GM23248 (cell line): ENCODE measurements around the gene SPATA3. TPM values are rescaled to one million over a fixed set of nuclear protein-coding genes. Genes with fewer than 3 reads are reported as not detected.
"Not testable (repeated sequence)": the region's sequence is repeated elsewhere in the genome, so short reads cannot be mapped to it uniquely, and the experiment has no call there.

Experiments used
- DNase-seq: peaks from one replicate; pipeline ENCODE4 v3.0.0-alpha.2; 2015
- H2AFZ ChIP-seq: fragments of 200-600 bp; sonication (generic); 2 replicates; pipeline ENCODE4 v1.6.1; 2016; ENCODE audit warnings: antibody characterized with exemption
- H3F3A ChIP-seq: fragments of 200-600 bp; sonication (generic); 2 replicates; pipeline ENCODE4 v1.6.1; 2016; ENCODE audit warnings: mild to moderate bottlenecking, antibody characterized with exemption, mixed run types; ENCODE audit not compliant: insufficient read depth
- H3K27ac ChIP-seq: fragments of 200-600 bp; sonication (generic); 2 replicates; pipeline ENCODE4 v1.5.1; 2016; ENCODE audit warnings: mild to moderate bottlenecking
- H3K27me3 ChIP-seq: fragments of 200-600 bp; sonication (generic); replicated peaks from 2 replicates; pipeline ENCODE4 v1.6.1; 2016; ENCODE audit warnings: mild to moderate bottlenecking; ENCODE audit not compliant: insufficient read depth
- H3K36me3 ChIP-seq: fragments of 200-600 bp; sonication (generic); 2 replicates; pipeline ENCODE4 v1.6.1; 2016; ENCODE audit warnings: low read depth, mild to moderate bottlenecking
- H3K4me1 ChIP-seq: fragments of 200-600 bp; sonication (generic); 2 replicates; pipeline ENCODE4 v1.6.1; 2016; ENCODE audit warnings: mild to moderate bottlenecking; ENCODE audit not compliant: insufficient read depth
- H3K4me2 ChIP-seq: fragments of 200-600 bp; sonication (generic); one replicate; pipeline ENCODE4 v1.6.1; 2016; ENCODE audit warnings: mild to moderate bottlenecking; ENCODE audit not compliant: unreplicated experiment
- H3K4me3 ChIP-seq: fragments of 200-600 bp; sonication (generic); 2 replicates; pipeline ENCODE4 v1.5.1; 2016; ENCODE audit warnings: mild to moderate bottlenecking
- H3K79me2 ChIP-seq: fragments of 200-600 bp; sonication (generic); 2 replicates; pipeline ENCODE4 v1.6.1; 2016; ENCODE audit warnings: mild to moderate bottlenecking; ENCODE audit not compliant: insufficient read depth
- H3K9ac ChIP-seq: fragments of 200-600 bp; sonication (generic); 2 replicates; pipeline ENCODE4 v1.6.1; 2016; ENCODE audit warnings: mild to moderate bottlenecking
- H3K9me2 ChIP-seq: fragments of 200-600 bp; sonication (generic); 2 replicates; pipeline ENCODE4 v1.6.1; 2016; ENCODE audit warnings: mixed run types, mild to moderate bottlenecking, moderate library complexity; ENCODE audit not compliant: insufficient read depth
- H3K9me3 ChIP-seq: fragments of 200-600 bp; sonication (generic); one replicate; pipeline ENCODE4 v1.6.1; 2017; ENCODE audit warnings: low read depth
- H4K20me1 ChIP-seq: fragments of 200-600 bp; sonication (generic); 2 replicates; pipeline ENCODE4 v1.6.0; 2016; ENCODE audit not compliant: insufficient read depth
- EZH2 ChIP-seq: fragments of 200-600 bp; sonication (generic); IDR thresholded peaks from 2 replicates; pipeline ENCODE4 v1.6.1; 2018; ENCODE audit warnings: antibody characterized with exemption, mild to moderate bottlenecking; ENCODE audit not compliant: insufficient read depth, poor library complexity, severe bottlenecking
- EZH2phosphoT487 ChIP-seq: fragments of 200-600 bp; sonication (generic); IDR thresholded peaks from 2 replicates; pipeline ENCODE4 v1.6.1; 2018; ENCODE audit warnings: antibody characterized with exemption, moderate library complexity, mild to moderate bottlenecking, low read depth; ENCODE audit not compliant: insufficient read depth
- WGBS, 2 experiments: methylation state at CpG; one replicate each; pipeline ENCODE4 v1.1.6; 2015 to 2017; ENCODE audit warnings: low lambda C conversion rate in 2 of 2, low coverage in 1 of 2; ENCODE audit errors: missing lambda C conversion rate in 2 of 2; 5-methylcytosine and 5-hydroxymethylcytosine counted together
- in situ Hi-C: fragments of 300-500 bp; cut with MboI; formaldehyde crosslinking; loops from 2 replicates; pipeline ENCODE4 v1.15.0; 2020
- polyA plus RNA-seq: library from polyadenylated mRNA; unstranded; fragments of >200 nt; fragmentation: Nextera tagmentation; extraction: Ambion mirVana; gene quantifications from 2 replicates; pipeline ENCODE4 v1.2.1, GENCODE V29; 2016
- total RNA-seq: library from RNA; depleted of rRNA; stranded (reverse); fragments of >200 nt; shearing (Covaris generic); gene quantifications from 2 replicates; pipeline ENCODE4 v1.2.3, GENCODE V29; 2014

SPATA3 gene
- total and polyA plus RNA-seq, 2 experiments from 2014 or later = not detected

GRCh38 chr2:231017231-231017598, 21.3 kb downstream of the SPATA3 start:
- in situ Hi-C loops = no loop called here
- H2AFZ ChIP-seq = no peak overlapping the region
- no peaks in the 10 kb centered on the region for H3F3A ChIP-seq
- 40 to 52% methylated on average over 4 of the region's 4 CpGs for WGBS, 2 experiments
- peaks cover 52% of the 10 kb centered on the region for H3K27me3 ChIP-seq
- no peak for DNase-seq
- H3K27ac ChIP-seq = no peak overlapping the region
- H3K9me3 ChIP-seq = no peaks in the 10 kb centered on the region
- TF ChIP-seq EZH2phosphoT487 = no peak
- no peak for TF ChIP-seq EZH2
- H4K20me1 ChIP-seq = no peaks in the 10 kb centered on the region
- H3K4me2 ChIP-seq = no peak overlapping the region
- no peaks in the 10 kb centered on the region for H3K36me3 ChIP-seq
- H3K79me2 ChIP-seq = no peaks in the 10 kb centered on the region
- no peak overlapping the region for H3K9ac ChIP-seq
- no peak overlapping the region for H3K4me3 ChIP-seq
- H3K9me2 ChIP-seq = no peaks in the 10 kb centered on the region
- no peaks in the 10 kb centered on the region for H3K4me1 ChIP-seq

DNA sequence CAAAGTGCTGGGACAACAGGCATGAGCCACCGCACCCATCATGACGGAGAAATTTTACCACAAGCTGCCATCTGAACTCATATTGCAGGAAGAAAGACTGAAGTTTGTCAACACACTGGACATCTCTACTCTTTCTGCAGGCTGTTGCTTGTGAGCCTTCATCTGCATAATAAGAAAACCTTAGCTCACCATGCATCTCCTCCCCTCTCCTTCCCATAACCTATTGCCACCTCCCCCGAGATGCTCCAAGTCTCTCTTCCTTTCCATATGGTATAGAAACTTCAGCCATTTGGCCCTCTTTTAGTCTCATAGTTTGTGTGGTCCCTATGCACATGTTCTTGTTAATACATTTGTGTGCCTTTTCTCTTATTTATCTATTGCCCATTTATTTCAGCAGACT, 22.3 kb downstream of the SPATA3 start:
- Histone ChIP-seq H3K9ac (no peak overlapping the region), H3F3A (no peaks in the 10 kb centered on the region), H3K27me3 (peaks cover 45% of the 10 kb centered on the region; the same call in 1 of the 2 replicates), H3K4me1 (no peaks in the 10 kb centered on the region), H3K4me3 (no peak overlapping the region), H3K9me2 (no peaks in the 10 kb centered on the region), H3K36me3 (no peaks in the 10 kb centered on the region), H3K79me2 (no peaks in the 10 kb centered on the region), H3K4me2 (no peak overlapping the region), H2AFZ (no peak overlapping the region), H3K27ac (no peak overlapping the region), H4K20me1 (no peaks in the 10 kb centered on the region), H3K9me3 (no peaks in the 10 kb centered on the region)
- 77 to 81% methylated on average over 3 of the region's 3 CpGs for WGBS, 2 experiments
- TF ChIP-seq EZH2phosphoT487 (no peak), EZH2 (no peak)
- in situ Hi-C loops = no loop called here
- DNase-seq = no peak

DNA sequence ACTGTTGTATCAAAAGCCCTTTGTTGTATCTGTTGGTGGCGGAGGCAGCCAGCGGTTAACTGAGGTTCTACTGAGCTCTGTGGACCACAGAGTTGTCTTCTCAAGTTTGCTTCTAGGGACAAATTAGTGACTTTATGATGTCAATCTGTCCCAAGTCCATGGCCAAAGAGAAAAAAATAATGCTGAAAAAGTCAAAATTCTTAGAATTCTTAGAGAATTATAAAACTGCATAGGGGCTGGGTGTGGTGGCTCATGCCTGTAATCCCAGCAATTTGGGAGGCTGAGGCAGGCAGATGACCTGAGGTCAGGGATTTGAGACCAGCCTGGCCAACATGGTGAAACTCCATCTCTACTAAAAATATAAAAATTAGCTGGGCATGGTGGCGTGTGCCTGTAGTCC, 29.1 kb downstream of the SPATA3 start:
- H3K36me3 ChIP-seq, H3F3A ChIP-seq, DNase-seq, H2AFZ ChIP-seq, H3K4me1 ChIP-seq, H3K4me3 ChIP-seq, H3K27ac ChIP-seq, H3K9me3 ChIP-seq, H3K4me2 ChIP-seq, H3K9me2 ChIP-seq, H3K9ac ChIP-seq, H3K79me2 ChIP-seq, H4K20me1 ChIP-seq, in situ Hi-C loops: not testable (repeated sequence)
- peaks cover 22% of the 10 kb centered on the region for H3K27me3 ChIP-seq
- 65 to 66% methylated on average over 3 of the region's 3 CpGs for WGBS, 2 experiments

DNA sequence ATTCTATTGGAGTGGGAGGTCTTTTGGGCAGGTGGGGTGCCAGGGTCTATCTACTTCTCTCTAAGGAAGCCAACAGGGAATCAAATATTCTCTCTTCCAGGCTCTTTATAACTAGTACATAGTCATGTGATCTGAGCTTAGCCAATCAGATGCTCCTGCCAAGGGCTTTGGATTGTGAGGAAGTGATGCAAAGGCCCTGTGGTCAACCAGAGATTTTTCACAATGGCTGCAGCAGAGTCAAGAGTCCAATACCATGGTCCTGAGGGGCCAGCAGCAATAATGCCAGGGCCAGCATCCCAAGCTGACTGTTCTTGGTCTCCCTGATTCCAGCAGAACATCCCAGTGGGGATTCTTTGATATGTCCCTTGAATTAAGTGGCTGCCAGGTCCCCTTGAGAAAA, 33.0 kb downstream of the SPATA3 start:
- no peaks in the 10 kb centered on the region for H3K9me2 ChIP-seq
- in situ Hi-C loops = no loop called here
- H4K20me1 ChIP-seq = no peaks in the 10 kb centered on the region

DNA sequence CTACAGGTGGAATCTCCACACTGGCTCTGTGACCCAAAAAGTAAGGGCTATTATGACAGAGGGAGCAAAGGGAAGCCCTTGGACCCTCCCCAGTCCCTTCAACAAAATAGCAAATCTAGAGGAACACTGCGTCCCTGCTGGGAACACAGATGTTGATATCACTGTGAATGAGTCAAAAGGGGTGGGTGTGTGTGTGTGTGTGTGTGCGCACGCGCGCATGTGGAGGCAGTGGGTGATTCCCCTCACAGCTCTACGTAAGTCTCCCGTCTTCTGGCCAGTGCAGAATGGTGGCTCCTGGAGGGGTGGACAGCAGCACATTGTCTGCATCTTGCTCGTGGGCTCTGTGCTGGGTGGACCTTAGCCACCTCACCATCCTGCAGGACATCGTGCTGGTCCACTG, 33.6 kb downstream of the SPATA3 start:
- H3K27ac ChIP-seq = no peak overlapping the region
- H3K4me2 ChIP-seq = no peak overlapping the region
- DNase-seq = no peak
- no peak for TF ChIP-seq EZH2
- TF ChIP-seq EZH2phosphoT487 = no peak
- H4K20me1 ChIP-seq = no peaks in the 10 kb centered on the region
- in situ Hi-C loops = no loop called here
- no peaks in the 10 kb centered on the region for H3K9me3 ChIP-seq
- no peak overlapping the region for H2AFZ ChIP-seq
- H3F3A ChIP-seq = no peaks in the 10 kb centered on the region
- no peak overlapping the region for H3K4me3 ChIP-seq
- no peaks in the 10 kb centered on the region for H3K79me2 ChIP-seq
- H3K27me3 ChIP-seq = peaks cover 29% of the 10 kb centered on the region
- no peaks in the 10 kb centered on the region for H3K36me3 ChIP-seq
- H3K9ac ChIP-seq = no peak overlapping the region
- 76 to 80% methylated on average over 9 of the region's 9 CpGs for WGBS, 2 experiments
- H3K9me2 ChIP-seq = no peaks in the 10 kb centered on the region
- no peaks in the 10 kb centered on the region for H3K4me1 ChIP-seq

More for the DNA sequence above, 33.0 kb downstream of the SPATA3 start:
- Histone ChIP-seq H3K9ac (no peak overlapping the region), H3K9me3 (no peaks in the 10 kb centered on the region), H3F3A (no peaks in the 10 kb centered on the region), H3K4me1 (no peaks in the 10 kb centered on the region), H3K4me2 (no peak overlapping the region), H3K79me2 (no peaks in the 10 kb centered on the region), H3K4me3 (no peak overlapping the region), H3K36me3 (no peaks in the 10 kb centered on the region), H3K27me3 (peaks cover 26% of the 10 kb centered on the region), H3K27ac (no peak overlapping the region), H2AFZ (no peak overlapping the region)
- DNase-seq = no peak
- no peak for TF ChIP-seq EZH2
